HEK293 (cell line): Measurements from ENCODE around the gene ZC3H18.

ENCODE experiments used
- BCL11B ChIP-seq: fragments of 450-650 bp; formaldehyde crosslinking; IDR thresholded peaks from 2 replicates; pipeline ENCODE4 v1.5.1; 2016; ENCODE audit warnings: low read depth, missing biosample characterization, missing genetic modification characterization
- SETDB1 ChIP-seq: IDR thresholded peaks from one replicate; pipeline ENCODE4 v1.6.1; 2017; ENCODE audit warnings: mild to moderate bottlenecking, low read length, moderate library complexity, mixed read lengths; ENCODE audit not compliant: insufficient read length
- ZNF138 ChIP-seq: fragments of 450-650 bp; formaldehyde crosslinking; IDR thresholded peaks from 2 replicates; pipeline ENCODE4 v1.5.1; 2016; ENCODE audit warnings: missing biosample characterization, missing genetic modification characterization, borderline replicate concordance
- ZNF350 ChIP-seq: fragments of 450-650 bp; formaldehyde crosslinking; IDR thresholded peaks from 2 replicates; pipeline ENCODE4 v1.5.0; 2017; ENCODE audit warnings: missing biosample characterization, mild to moderate bottlenecking, missing genetic modification characterization
- TF ChIP-seq, protein P1 (sequence below): fragments of 450-650 bp; formaldehyde crosslinking; IDR thresholded peaks from 2 replicates; pipeline ENCODE4 v1.5.1; 2016; ENCODE audit warnings: missing biosample characterization, missing genetic modification characterization
- TF ChIP-seq, protein P2 (sequence below): fragments of 450-650 bp; formaldehyde crosslinking; IDR thresholded peaks from 2 replicates; pipeline ENCODE4 v1.5.1; 2017; ENCODE audit warnings: missing biosample characterization, missing genetic modification characterization

DNA sequence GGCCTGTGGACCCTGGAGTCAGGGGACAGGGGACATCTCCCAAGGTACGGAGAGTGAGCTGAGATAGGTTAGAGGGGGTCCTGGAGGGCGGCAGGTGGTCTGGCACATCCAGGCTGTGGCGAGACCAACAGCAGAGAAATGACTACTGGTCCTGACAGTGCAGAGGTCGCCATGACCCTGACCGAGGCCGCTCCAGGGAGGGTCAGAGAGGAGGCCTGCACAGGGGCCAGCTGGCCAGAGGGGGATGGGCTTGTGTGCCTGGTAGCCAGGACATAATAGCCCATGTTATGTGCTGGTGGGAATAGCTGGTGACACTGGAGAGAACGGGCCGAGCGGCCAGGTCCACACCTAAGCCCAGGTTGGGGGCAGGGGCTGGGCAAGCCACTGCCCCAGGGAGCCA lies 40.6 kb upstream of the ZC3H18 start:
- TF ChIP-seq, protein P1, sequence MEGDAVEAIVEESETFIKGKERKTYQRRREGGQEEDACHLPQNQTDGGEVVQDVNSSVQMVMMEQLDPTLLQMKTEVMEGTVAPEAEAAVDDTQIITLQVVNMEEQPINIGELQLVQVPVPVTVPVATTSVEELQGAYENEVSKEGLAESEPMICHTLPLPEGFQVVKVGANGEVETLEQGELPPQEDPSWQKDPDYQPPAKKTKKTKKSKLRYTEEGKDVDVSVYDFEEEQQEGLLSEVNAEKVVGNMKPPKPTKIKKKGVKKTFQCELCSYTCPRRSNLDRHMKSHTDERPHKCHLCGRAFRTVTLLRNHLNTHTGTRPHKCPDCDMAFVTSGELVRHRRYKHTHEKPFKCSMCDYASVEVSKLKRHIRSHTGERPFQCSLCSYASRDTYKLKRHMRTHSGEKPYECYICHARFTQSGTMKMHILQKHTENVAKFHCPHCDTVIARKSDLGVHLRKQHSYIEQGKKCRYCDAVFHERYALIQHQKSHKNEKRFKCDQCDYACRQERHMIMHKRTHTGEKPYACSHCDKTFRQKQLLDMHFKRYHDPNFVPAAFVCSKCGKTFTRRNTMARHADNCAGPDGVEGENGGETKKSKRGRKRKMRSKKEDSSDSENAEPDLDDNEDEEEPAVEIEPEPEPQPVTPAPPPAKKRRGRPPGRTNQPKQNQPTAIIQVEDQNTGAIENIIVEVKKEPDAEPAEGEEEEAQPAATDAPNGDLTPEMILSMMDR, result no peak
- TF ChIP-seq BCL11B (tag by site-specific recombination), result no peak
- no peak for TF ChIP-seq SETDB1
- TF ChIP-seq, protein P2, sequence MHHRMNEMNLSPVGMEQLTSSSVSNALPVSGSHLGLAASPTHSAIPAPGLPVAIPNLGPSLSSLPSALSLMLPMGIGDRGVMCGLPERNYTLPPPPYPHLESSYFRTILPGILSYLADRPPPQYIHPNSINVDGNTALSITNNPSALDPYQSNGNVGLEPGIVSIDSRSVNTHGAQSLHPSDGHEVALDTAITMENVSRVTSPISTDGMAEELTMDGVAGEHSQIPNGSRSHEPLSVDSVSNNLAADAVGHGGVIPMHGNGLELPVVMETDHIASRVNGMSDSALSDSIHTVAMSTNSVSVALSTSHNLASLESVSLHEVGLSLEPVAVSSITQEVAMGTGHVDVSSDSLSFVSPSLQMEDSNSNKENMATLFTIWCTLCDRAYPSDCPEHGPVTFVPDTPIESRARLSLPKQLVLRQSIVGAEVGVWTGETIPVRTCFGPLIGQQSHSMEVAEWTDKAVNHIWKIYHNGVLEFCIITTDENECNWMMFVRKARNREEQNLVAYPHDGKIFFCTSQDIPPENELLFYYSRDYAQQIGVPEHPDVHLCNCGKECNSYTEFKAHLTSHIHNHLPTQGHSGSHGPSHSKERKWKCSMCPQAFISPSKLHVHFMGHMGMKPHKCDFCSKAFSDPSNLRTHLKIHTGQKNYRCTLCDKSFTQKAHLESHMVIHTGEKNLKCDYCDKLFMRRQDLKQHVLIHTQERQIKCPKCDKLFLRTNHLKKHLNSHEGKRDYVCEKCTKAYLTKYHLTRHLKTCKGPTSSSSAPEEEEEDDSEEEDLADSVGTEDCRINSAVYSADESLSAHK (tag by site-specific recombination), result no peak
- no peak for TF ChIP-seq ZNF138 (tag by site-specific recombination)
- TF ChIP-seq ZNF350 (tag by site-specific recombination), result no peak
